M059J (cell line): ENCODE data around the gene C10orf67. TPM values are rescaled to one million over a fixed set of nuclear protein-coding genes. Genes with fewer than 3 reads are reported as not detected.
A peak's percentile ranks its signal among the peaks of the same experiment; 100 is the strongest.
"Not testable (repeated sequence)": the region's sequence is repeated elsewhere in the genome, so short reads cannot be mapped to it uniquely, and the experiment has no call there.

Experiments
- DNase-seq: peaks from one replicate; pipeline ENCODE4 v3.0.0-alpha.2; 2012; ENCODE audit warnings: low read depth
- total RNA-seq: library from RNA; depleted of rRNA; stranded (reverse); fragments of >200 nt; shearing (Covaris generic); gene quantifications from 2 replicates; pipeline ENCODE4 v1.2.3, GENCODE V29; 2014; rRNA removed

The C10orf67 gene
- total RNA-seq = 0.02 and 0.05 TPM in 2 replicates

DNA sequence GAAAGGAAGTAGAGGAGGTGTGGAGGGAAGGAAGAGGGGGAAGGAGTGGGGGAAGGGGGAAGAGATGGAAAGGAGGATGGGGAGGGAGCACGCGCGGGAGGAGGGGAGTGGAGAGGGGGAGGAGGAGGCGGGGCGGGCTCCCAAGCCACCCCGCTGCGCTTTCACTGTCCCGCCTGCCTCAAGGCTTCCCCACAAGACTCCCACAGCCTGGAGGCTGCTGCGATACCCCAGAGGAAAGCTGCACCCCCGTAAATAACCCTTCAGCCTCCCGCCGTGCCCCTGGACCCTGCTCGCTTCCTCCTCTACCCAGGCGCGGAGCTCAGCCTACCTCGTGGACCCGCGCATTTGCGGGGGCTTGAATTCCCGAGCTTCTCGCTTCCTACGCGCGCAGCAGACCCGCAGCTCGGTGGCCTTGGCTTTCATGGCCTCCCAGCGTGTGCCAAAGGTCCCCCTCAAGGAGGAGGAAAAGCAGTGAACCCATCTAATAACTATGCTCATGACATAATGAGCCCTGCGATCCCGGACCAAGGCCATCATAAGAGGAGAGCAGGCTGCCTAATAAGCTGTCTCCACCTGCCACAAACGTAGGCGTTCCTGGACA lies at the start of gene C10orf67:
Gene C10orf67 (minus strand): TSS at position 557 of the 601 bp plus-strand sequence. CDS start 23 bp downstream, at position 534.
- DNase-seq = peak; percentile 24

DNA sequence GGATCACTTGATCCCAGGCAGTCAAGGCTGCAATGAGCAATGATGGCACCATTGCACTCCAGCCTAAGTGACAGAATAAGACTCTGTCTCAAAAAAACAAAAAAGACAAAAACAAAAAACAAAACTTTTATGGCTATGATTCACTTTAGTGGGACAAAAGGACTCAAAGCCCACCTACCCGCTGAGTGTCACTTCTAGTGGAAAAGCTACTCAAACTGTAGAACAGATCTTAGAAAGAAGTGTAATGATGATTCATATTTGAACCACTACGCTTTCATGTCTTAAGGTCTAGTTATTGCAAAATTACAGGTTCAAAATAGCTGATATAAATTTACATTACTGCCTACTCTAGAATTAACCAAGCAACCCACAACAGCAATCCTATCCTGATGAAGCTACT lies 47.2 kb upstream of the C10orf67 start:
- DNase-seq = no peak

DNA sequence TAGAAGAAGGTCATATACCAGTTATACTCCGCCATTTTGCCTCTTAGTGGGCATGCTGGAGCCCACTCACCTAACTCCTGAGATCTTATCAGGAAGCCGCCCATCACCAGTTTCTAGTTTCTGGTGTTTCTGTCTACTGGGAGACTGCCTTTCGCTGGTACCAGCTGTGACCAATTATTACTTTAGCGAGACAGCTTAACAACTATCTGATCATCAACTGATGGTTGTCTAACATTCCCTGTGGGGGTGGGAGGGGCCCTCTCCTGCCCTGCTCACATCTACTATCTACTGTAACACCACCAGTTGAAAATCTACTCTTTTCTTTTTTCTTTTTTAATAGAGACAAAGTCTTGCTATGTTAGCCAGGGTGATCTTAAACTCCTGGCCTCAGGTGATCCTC lies 46.2 kb upstream of the C10orf67 start:
- no peak for DNase-seq

DNA sequence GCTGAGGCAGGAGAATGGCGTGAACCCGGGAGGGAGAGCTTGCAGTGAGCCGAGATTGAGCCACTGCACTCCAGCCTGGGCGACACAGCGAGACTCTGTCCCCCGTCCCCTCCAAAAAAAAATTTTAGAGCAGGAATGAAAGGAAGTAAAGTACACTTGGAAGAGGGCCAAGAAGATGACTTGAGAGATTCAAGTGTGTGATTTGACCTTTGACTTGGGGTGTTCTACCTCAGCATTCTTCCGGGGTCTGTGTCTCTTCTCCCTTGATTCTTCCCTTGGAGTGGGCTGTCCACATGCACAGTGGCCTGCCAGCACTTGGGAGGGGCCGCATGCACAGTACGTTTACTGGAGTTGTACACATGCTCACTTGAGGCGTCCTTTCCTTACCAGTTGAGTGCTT lies 45.8 kb upstream of the C10orf67 start:
- not testable (repeated sequence) for DNase-seq

DNA sequence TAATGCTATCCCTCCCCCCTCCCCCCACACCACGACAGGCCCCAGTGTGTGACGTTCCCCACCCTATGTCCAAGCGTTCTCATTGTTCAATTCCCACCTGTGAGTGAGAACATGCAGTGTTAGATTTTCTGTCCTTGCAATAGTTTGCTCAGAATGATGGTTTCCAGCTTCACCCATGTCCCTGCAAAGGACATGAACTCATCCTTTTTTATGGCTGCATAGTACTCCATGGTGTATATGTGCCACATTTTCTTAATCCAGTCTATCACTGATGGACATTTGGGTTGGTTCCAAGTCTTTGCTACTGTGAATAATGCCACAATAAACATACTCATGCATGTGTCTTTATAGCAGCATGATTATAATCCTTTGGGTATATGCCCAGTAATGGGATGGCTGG lies 42.9 kb upstream of the C10orf67 start:
- DNase-seq = not testable (repeated sequence)

DNA sequence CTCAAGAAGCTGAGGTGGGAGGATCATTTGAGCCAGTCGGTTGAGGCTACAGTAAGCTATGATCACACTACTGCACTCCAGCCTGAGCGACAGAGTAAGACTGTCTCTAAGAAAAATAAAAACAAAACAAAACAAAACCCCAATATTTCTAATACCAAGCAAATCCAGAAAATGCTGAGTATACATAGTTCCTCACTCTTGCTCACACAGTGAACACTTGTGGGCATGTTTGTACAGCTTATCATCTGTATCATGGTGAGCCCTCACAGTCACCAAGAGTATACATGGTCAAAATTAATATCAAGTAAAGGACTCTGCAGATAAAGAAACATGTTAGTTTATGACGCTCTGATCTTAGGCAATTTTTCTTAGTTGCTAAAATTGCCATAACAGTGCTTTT lies 41.5 kb upstream of the C10orf67 start:
- DNase-seq = no peak

DNA sequence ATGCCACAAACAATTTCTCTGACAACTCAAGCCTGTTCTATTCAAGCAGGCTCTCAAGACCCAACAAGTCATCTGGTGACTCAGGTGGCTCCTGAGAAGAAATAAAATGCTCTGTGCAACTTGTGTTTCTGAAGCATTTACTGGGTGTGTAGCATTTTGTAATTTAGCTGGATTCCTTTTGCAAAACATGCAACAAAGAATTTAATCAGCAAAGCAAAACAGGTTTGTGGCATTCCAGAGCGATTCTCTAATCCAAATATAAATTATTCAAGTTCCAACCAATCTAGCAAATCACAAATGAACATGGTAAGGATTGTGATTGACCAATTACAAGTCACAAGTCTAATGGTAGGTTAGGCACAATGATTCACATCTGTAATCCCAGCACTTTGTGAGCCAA lies 39.8 kb upstream of the C10orf67 start:
- peak; percentile 36 for DNase-seq

DNA sequence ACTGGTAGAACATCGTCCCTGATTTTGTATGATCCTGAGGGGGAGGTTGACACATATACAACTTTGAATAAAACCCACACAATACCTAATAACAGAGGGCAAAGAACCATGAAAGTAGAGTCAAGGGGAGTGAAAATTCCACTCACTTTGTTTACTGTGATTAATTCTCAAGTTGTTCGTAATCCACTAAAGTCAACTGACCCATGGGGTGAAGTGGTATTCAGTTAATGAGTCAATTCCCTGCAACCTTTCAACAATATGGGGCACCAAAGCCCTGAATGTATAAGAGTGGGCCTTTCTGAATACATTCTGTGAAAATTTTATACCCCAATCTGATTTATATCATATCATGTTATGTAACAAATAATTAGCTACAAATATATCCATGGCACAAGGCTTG lies 39.0 kb upstream of the C10orf67 start:
- no peak for DNase-seq

DNA sequence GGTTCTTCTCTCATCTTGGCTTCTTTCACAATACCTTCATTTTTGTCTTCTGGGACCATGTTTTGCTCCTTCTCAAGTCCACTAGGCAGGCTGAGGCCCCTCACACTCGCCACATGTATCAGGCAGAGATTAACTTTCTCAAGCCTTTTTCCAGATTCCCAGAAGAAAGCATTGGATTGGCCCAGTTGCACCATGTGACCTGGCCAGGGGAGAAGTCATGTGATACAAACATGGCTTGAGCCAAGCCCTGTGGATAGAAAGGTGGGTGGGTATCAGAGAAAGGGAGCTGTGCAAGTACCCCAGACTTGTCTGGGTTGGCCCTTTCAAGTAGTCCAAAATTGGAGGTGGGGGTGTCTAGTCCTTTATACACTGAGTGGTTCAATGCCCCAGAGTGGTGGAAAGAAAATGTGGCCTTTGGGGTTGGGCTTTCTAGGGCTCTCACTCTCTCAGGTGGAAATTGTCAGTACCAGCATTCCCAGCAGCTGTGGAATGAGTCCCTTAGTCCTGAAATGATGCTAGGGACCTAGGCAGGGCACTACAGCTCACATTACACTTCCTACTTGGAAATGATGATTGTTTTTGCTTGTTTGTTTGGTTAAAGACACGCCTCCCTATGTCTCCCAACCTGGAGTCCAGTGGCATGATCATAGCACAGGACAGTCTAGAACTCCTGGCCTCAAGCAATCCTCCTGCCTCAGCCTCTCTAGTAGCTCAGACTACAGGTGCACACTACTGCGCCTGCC lies 36.9 kb upstream of the C10orf67 start:
- no peak for DNase-seq

DNA sequence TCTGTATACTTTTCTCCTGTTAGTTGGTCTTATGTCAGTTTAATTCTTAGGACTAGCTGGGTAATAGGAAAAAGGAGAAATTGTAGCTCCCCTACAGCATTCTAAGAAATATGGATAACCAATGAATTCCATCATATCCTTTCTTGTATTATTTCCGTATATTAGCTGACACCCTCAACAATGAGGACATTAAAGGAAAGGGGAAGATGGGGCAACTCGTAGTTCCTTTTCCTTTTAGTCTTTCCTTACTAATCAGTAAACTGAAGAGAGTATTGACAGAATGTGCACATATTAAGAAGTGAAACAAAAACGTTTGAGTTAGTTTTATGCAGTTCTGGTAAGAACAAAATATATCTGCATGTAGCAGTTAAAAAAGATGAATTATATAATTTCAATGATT lies 35.1 kb upstream of the C10orf67 start:
- DNase-seq = no peak

DNA sequence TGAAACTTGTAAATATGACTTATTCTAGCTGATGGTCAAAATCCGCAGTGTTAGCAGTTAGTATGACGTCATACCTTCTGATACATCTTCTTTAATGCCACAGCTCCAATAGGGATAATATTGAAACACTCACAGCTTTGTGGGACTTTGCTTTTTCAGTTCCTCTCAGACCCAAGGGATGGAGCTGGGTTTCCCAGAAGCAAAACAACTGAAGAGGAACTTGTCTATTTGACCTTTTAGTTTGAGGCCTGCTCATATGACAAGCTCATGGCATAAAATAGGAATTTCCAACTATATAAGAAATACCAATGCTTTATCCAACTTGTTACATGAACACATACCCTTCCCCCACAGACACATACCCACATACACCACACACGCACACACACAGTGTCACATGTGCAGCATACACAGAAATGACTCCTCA lies 31.6 kb upstream of the C10orf67 start:
- no peak for DNase-seq

DNA sequence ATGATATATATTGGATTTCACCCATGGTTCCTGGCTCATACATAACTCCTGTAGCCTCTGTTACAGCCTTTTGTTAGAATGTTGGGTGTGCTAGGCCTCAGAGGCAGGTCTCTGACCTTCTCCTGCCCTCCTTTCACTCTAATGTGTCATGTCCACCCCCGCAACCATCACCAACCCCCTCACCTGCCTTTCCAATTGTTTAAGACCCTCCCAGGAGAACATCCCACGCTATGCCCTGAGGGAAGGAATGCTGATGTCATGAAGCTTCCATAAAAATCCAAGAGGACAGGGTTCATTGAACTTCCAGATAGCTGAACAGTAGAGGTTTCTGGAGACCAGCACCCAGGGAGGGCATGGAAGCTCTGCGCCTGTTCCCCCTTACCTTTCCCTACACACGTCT lies 30.8 kb upstream of the C10orf67 start:
- DNase-seq = peak; percentile 27

DNA sequence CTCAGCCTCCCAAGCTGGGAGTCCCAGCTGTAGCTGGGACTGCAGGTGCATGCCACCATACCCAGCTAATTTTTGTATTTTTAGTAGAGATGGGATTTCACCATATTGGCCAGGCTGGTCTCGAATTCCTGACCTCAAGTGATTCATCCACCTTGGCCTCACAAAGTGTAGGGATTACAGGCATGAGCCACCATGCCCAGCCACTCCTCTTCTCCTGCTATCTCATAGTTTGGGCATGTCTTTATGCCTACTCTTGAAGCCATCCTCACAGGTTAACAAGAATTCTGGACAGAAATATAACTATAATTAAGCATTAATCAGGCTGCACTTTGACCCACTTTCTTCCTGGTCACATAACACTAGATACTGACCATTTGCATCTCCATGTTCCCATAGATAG lies 28.6 kb upstream of the C10orf67 start:
- DNase-seq = peak; percentile 34

DNA sequence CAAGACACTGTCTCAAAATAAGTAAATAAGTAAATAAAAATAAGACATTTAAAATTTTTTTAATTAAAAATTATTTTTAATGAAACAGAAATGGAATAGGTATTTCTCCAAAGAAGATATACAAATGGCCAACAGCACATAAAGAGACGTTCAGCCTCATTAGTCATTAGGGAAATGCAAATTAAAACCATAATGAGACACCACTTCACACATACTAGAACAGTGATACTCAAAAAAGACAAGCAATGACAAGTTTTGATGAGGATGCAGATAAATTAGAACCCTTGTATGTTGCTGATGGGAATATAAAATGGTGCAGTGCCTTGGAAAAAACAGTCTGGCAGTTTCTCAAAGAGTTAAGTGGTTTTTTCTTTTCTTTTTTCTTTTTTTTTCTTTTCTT lies 26.5 kb upstream of the C10orf67 start:
- no peak for DNase-seq

DNA sequence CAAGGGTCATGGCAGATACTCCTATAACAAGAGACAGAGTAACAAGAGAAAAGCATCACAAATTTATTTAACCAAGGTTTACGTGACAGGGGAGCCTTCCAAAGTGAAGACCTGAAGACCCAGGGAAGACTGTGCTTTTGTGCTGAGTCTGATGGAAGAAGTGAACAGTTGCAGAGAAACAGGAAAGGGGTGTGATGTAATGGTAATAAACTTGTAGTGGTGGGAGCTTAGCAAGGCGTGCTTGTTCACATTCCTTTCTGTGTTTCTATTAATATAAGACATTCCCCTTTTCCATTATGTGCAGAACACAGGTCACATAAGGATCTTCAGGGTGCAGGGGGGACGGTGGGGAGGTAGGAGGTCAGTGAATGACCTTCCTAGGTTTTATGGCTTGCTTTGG lies 25.5 kb upstream of the C10orf67 start:
- DNase-seq = peak; percentile 32

DNA sequence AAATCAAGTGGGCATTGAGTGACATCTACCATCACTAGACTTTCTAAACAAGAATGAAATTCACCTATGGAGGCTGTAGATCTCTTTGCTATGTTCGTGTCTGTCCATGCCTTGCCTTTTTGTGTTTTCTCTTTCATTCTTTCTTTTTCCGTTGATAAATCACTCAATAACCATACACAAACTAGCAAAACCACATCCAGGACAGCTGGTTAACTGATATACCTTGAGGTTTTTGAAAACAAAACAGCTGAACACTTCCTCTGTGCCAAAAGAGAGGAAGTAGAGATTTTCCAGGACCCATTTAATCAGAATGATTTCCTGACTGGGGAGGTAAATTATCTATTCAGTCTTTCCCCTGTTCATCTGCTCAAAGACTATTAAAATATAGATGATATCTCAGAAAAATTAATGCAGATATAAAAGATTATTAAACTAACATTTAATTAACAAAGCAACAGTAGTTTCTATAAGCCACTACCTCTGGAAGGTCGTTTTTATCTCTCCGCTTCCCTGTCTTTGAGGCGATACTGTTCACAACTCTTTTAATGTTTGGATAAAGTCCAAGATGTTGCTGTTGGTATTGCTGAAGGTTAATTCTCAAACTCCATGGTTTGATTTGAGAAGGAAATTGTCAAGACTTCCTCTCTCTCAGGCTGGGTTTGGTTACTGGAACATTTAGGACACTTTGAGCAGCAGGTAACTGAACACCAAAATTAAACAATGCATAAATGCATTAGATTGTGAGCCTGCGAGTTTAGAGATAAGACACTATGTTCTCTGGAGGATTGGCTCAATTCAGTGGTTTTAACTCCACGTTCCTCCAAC lies 24.4 kb upstream of the C10orf67 start:
- peak; percentile 21 for DNase-seq

DNA sequence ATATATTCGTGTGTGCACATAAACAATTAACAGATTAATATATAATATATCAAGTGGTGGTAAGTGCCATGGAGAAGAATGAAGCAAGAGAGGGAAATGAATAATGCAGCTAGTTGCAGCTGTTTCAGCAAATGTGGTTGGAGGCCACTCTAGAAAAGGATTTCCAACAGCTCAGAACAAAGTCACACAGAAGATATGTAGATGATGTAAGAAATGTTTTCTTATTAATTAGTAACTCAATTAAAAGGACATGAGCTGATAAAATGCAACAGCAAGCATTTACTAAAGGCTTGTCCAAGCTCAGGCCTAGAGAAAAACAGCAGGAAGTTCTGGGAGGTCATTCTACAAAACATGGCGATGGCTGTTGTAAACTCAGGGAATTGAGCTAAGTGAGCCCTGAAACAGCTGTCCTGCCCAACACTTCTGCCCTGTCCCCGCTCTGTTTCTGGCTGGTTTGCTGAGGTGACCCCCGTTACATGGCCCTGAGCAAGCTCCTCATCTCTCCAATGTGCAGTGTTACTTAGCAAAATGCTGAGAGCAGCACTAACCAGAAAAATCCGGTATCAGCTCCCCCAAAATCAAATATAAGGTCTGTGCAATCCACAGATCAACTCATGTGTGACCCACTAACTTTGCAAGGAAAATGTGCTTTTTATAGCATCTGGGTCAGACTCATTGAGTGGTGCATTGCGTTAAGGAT lies 23.4 kb upstream of the C10orf67 start:
- DNase-seq = no peak

DNA sequence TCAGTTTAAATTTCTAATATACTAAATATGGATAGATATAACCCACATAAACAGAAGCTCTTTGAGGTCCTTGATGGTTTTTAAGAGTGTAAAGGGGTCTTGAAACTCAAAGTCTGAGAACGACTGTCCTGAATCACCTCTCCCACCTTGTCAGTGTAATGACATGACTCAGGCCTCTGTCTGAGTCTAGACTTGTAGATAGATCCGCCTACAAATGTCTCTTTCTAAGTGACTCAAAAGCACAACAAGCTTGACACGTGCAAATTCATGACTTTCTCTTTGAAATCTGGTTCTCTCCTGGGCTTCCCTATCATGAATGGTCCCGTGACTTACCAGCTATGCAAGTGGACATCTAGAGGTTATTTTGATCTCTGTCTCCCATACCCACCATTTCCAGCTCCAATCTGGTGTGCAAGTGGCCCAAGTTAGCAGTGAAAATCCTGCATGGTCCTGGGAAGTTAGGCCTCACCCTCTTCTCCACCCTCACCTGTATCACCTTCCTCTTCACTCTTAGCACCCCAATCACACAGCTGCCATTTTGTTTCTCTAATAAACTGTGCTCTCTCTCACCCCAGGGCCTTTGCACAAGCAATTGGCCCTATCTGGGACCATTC lies 20.9 kb upstream of the C10orf67 start:
- peak; percentile 35 for DNase-seq

DNA sequence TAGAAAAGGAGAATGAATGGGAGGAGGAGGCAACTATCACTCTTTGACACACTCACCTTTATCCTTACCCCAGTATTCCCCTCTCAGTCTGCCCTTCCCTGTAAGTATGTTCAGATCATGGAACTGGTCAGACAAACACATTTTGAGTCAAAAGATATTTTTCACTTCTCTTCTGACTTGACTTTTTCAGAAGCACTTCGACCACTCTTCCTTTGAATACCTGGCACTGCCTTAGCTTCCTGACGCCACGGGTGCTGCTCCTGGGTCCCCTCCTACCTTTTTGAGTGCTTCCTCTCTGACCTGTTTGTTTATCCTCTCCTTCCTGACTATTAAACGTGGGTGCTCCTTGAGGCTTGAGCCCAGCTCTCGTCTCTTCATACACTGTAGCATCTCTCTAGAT lies 19.8 kb upstream of the C10orf67 start:
- DNase-seq = no peak

DNA sequence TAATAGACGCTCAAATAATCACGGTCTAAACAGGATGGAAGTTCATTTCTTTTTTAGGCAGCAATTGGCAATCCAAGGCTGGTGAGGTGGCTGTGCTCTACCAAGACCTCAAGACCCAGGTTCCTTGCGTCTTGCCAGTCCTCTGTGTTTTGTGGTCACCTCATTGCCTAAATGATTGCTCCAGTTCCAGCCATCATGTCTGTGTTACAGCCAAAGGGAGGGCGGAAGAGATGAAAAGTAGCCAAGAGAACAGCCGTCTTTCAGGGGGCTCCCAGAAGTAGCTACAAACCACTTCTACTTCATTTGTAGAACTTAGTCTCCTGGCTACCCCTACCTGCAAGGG lies 19.2 kb upstream of the C10orf67 start:
- no peak for DNase-seq

DNA sequence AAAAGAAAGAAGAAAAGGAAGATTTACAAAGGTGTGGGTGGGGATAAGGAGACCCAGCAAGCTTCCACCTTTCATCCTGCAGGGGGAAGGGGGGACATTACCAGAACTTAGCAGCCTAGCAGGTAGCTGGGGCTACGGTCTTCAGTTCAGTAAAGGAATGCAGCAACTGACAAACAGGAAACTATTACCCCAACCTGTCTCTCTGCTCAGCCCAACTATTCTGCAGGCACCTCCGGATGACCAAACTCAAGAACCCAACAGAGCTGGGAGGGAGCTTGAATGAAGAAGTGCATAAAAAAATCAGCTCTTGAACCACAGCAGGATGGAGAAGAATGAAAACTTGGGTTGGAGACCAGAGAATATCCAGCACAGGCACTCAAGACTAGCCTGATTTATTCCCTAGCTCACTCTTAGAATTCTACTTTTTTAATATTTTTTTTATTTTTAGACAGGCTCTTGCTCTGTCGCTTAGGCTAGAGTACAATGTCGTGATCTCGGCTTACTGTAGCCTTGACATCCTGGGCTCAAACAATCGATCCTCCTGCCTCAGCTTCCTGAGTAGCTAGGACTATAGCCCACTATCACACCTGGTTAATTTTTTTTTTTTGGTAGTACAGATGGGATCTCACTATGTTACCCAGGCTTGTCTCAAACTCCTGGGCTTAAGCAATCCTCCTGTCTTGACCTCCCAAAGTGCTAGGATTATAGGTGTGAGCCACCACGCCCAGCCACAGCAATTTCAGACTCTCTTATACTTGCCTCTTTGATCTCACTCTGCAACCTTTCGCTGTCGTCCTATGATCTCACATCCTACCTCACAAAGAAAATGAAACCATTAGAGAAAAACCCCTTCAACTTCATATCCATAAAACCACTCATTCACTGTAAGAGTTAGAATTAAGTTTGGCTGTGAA lies 18.5 kb upstream of the C10orf67 start:
- DNase-seq = no peak
